ENCODE measurements around the gene TNF. TPM values are rescaled to one million over a fixed set of nuclear protein-coding genes. Genes with fewer than 3 reads are reported as not detected.

Gene TNF
- total RNA-seq, 1 donor from 2014 or later = 1.2 TPM

DNA sequence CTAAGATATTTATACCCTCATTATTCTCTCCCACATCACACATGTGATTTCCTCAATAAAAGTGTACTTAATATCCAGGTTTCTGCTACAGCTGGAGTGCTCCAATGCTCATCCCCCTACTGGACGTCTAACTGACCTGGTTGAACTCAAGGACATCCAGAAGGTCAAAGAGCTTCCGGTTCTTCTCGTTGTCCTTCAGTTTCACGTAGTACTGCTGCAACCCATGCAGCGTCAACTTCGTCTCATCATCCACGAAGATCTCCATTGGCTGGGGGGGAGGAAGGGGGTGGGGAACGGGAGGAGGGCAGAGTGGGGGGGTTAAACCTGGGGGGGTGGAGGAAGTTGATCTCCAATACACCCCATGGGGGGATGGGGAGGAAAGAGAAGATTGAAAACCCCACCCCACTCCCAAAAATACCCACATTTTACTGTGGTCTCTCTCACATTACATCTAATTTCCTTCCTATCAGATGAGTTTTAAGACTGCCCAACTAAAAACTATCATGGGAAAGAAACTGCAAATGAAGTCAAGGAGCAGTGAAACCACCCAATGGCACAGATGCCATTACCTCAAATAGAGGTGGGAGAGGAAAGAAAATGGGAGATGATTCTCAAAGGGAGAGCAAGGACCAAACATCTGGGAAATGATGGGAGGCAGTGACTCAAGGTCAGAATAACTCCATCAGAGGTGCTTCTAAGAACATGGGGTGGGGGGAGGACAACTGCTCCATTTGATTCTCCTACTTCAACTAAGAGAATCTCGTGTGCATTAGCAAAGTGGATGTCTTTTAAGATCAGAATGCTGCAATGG, 42.5 kb upstream of the TNF start:
- Mint-ChIP-seq H3K36me3 (ENCODE audit: low read depth, unreplicated experiment) (peaks cover 15% of the 10 kb centered on the region), H3K27me3 (ENCODE audit: low read depth, unreplicated experiment) (no peaks in the 10 kb centered on the region), H3K4me1 (ENCODE audit: low read depth, unreplicated experiment) (peaks cover 5% of the 10 kb centered on the region), H3K27ac (ENCODE audit: unreplicated experiment) (no peak overlapping the region), H3K4me3 (ENCODE audit: unreplicated experiment) (no peak overlapping the region), H3K9me3 (ENCODE audit: unreplicated experiment) (no peaks in the 10 kb centered on the region)
- Histone ChIP-seq H3K27me3 (ENCODE audit: insufficient read depth, low read length) (no peaks in the 10 kb centered on the region), H3K79me2 (ENCODE audit: insufficient read depth, low read length) (peaks cover 48% of the 10 kb centered on the region), H3K4me3 (ENCODE audit: insufficient read depth, low read depth, low read length) (no peak overlapping the region), H3K9ac (ENCODE audit: low read length) (no peak overlapping the region), H3K36me3 (ENCODE audit: insufficient read depth, low read length) (peaks cover 66% of the 10 kb centered on the region), H3K9me3 (ENCODE audit: insufficient read depth, low read depth, low read length) (no peaks in the 10 kb centered on the region), H3K27ac (ENCODE audit: low read depth, low read length) (no peak overlapping the region), H2AFZ (ENCODE audit: low read depth, low read length) (no peak overlapping the region), H3K4me2 (ENCODE audit: low read length) (no peak overlapping the region), H4K20me1 (ENCODE audit: insufficient read depth, low read length) (peaks cover 95% of the 10 kb centered on the region), H3K4me1 (ENCODE audit: insufficient read depth, low read length) (no peaks in the 10 kb centered on the region)
- no peak for TF ChIP-seq EZH2 (IDR thresholded peaks at IDR 0.05; ENCODE audit: insufficient read depth, low read length)
- TF ChIP-seq, protein P1, sequence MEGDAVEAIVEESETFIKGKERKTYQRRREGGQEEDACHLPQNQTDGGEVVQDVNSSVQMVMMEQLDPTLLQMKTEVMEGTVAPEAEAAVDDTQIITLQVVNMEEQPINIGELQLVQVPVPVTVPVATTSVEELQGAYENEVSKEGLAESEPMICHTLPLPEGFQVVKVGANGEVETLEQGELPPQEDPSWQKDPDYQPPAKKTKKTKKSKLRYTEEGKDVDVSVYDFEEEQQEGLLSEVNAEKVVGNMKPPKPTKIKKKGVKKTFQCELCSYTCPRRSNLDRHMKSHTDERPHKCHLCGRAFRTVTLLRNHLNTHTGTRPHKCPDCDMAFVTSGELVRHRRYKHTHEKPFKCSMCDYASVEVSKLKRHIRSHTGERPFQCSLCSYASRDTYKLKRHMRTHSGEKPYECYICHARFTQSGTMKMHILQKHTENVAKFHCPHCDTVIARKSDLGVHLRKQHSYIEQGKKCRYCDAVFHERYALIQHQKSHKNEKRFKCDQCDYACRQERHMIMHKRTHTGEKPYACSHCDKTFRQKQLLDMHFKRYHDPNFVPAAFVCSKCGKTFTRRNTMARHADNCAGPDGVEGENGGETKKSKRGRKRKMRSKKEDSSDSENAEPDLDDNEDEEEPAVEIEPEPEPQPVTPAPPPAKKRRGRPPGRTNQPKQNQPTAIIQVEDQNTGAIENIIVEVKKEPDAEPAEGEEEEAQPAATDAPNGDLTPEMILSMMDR (IDR thresholded peaks at IDR 0.05; ENCODE audit: insufficient read depth, low read depth, low read length) = no peak
- DNase-seq (ENCODE audit: low read depth) = no peak
- FAIRE-seq = no peak

- Histone ChIP-seq H3K27ac (ENCODE audit: low read depth, low read length) (no peak overlapping the region), H3K4me2 (ENCODE audit: low read length) (no peak overlapping the region), H3K9ac (ENCODE audit: low read length) (no peak overlapping the region), H3K36me3 (ENCODE audit: insufficient read depth, low read length) (peaks cover 72% of the 10 kb centered on the region), H3K79me2 (ENCODE audit: insufficient read depth, low read length) (peaks cover 54% of the 10 kb centered on the region), H3K9me3 (ENCODE audit: insufficient read depth, low read depth, low read length) (no peaks in the 10 kb centered on the region), H3K4me1 (ENCODE audit: insufficient read depth, low read length) (peaks cover 3% of the 10 kb centered on the region), H3K4me3 (ENCODE audit: insufficient read depth, low read depth, low read length) (no peak overlapping the region), H3K27me3 (ENCODE audit: insufficient read depth, low read length) (no peaks in the 10 kb centered on the region), H2AFZ (ENCODE audit: low read depth, low read length) (no peak overlapping the region), H4K20me1 (ENCODE audit: insufficient read depth, low read length) (peaks cover 97% of the 10 kb centered on the region)
- FAIRE-seq (no peak), DNase-seq (ENCODE audit: low read depth) (no peak)
- no peak overlapping the region for H3K4me3 Mint-ChIP-seq (ENCODE audit: unreplicated experiment)
- TF ChIP-seq, protein P1 (IDR thresholded peaks at IDR 0.05; ENCODE audit: insufficient read depth, low read depth, low read length) = no peak
- TF ChIP-seq EZH2 (IDR thresholded peaks at IDR 0.05; ENCODE audit: insufficient read depth, low read length) = no peak
- peaks cover 17% of the 10 kb centered on the region for H3K36me3 Mint-ChIP-seq (ENCODE audit: low read depth, unreplicated experiment)
- peaks cover 8% of the 10 kb centered on the region for H3K4me1 Mint-ChIP-seq (ENCODE audit: low read depth, unreplicated experiment)
- peak overlapping the region; percentile 55 for H3K27ac Mint-ChIP-seq (ENCODE audit: unreplicated experiment)
- H3K9me3 Mint-ChIP-seq (ENCODE audit: unreplicated experiment) = no peaks in the 10 kb centered on the region
- no peaks in the 10 kb centered on the region for H3K27me3 Mint-ChIP-seq (ENCODE audit: low read depth, unreplicated experiment)
Observed at GRCh38 chr6:31533455-31533841, 41.9 kb upstream of the TNF start.

DNA sequence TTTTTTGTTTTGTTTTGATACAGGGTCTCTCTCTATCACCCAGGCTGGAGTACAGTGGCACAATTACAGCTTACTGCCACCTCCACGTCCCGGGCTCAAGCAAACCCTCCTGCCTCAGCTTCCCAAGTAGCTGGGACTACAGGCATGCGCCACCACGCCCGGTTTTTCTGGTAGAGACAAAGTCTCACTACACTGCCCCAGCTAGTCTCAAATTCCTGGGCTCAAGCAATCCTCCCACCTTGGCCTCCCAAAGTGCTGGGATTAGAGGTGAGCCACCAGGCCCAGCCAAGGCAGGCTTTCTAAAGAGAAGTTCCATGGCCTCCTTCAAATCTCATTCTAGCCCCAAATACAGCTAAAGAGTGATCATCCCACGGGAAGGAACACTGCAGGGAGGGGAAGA, 41.4 kb upstream of the TNF start:
- FAIRE-seq (no peak), DNase-seq (ENCODE audit: low read depth) (no peak)
- Histone ChIP-seq H3K4me1 (ENCODE audit: insufficient read depth, low read length) (peaks cover 8% of the 10 kb centered on the region), H2AFZ (ENCODE audit: low read depth, low read length) (no peak overlapping the region), H3K9ac (ENCODE audit: low read length) (no peak overlapping the region), H3K4me2 (ENCODE audit: low read length) (no peak overlapping the region), H3K36me3 (ENCODE audit: insufficient read depth, low read length) (peaks cover 78% of the 10 kb centered on the region), H3K9me3 (ENCODE audit: insufficient read depth, low read depth, low read length) (no peaks in the 10 kb centered on the region), H3K4me3 (ENCODE audit: insufficient read depth, low read depth, low read length) (no peak overlapping the region), H3K27me3 (ENCODE audit: insufficient read depth, low read length) (no peaks in the 10 kb centered on the region), H3K27ac (ENCODE audit: low read depth, low read length) (no peak overlapping the region), H4K20me1 (ENCODE audit: insufficient read depth, low read length) (peaks cover 99% of the 10 kb centered on the region), H3K79me2 (ENCODE audit: insufficient read depth, low read length) (peaks cover 60% of the 10 kb centered on the region)
- Mint-ChIP-seq H3K4me1 (ENCODE audit: low read depth, unreplicated experiment) (peaks cover 14% of the 10 kb centered on the region), H3K9me3 (ENCODE audit: unreplicated experiment) (no peaks in the 10 kb centered on the region), H3K27ac (ENCODE audit: unreplicated experiment) (no peak overlapping the region), H3K4me3 (ENCODE audit: unreplicated experiment) (no peak overlapping the region), H3K27me3 (ENCODE audit: low read depth, unreplicated experiment) (no peaks in the 10 kb centered on the region), H3K36me3 (ENCODE audit: low read depth, unreplicated experiment) (peaks cover 21% of the 10 kb centered on the region)
- TF ChIP-seq EZH2 (IDR thresholded peaks at IDR 0.05; ENCODE audit: insufficient read depth, low read length) = no peak
- TF ChIP-seq, protein P1 (IDR thresholded peaks at IDR 0.05; ENCODE audit: insufficient read depth, low read depth, low read length) = no peak

Data from astrocyte (in vitro differentiated cells and primary cell).